HEK293 (cell line): Measurements from ENCODE around the gene TP53BP2.

ENCODE experiments used
- PRDM1 ChIP-seq: fragments of 450-650 bp; formaldehyde crosslinking; IDR thresholded peaks from 2 replicates; pipeline ENCODE4; 2016; ENCODE audit warnings: missing biosample characterization, missing genetic modification characterization
- ZNF274 ChIP-seq, 2 experiments: fragments of 200-500 bp in 1 of 2; fragments of 450-650 bp in 1 of 2; sonication (Bioruptor generic) in 1 of 2; formaldehyde crosslinking in 1 of 2; IDR thresholded peaks; 2 replicates each; pipeline versions ENCODE4 v1.5.1 to v1.6.1; 2014 to 2016; ENCODE audit warnings: borderline replicate concordance in 1 of 2, inconsistent platforms in 1 of 2, low read length in 1 of 2, missing biosample characterization in 1 of 2, missing genetic modification characterization in 1 of 2
- ZNF335 ChIP-seq: fragments of 450-650 bp; formaldehyde crosslinking; conservative IDR thresholded peaks from 2 replicates; pipeline ENCODE4 v1.5.1; 2016; ENCODE audit warnings: missing biosample characterization, missing genetic modification characterization
- ZNF501 ChIP-seq: fragments of 450-650 bp; formaldehyde crosslinking; IDR thresholded peaks from 2 replicates; pipeline ENCODE4 v1.5.1; 2016; ENCODE audit warnings: missing biosample characterization, missing genetic modification characterization
- ZNF560 ChIP-seq: fragments of 450-650 bp; formaldehyde crosslinking; IDR thresholded peaks from 2 replicates; pipeline ENCODE4 v1.5.1; 2017; ENCODE audit warnings: missing biosample characterization, missing genetic modification characterization, borderline replicate concordance
- ZNF677 ChIP-seq: fragments of 450-650 bp; IDR thresholded peaks from 2 replicates; pipeline ENCODE4 v1.5.0; 2018; ENCODE audit warnings: missing biosample characterization, mild to moderate bottlenecking, missing genetic modification characterization, moderate library complexity
- TF ChIP-seq, protein P1 (sequence below): fragments of 450-650 bp; formaldehyde crosslinking; IDR thresholded peaks from 2 replicates; pipeline ENCODE4 v1.5.1; 2016; ENCODE audit warnings: missing biosample characterization, missing genetic modification characterization

DNA sequence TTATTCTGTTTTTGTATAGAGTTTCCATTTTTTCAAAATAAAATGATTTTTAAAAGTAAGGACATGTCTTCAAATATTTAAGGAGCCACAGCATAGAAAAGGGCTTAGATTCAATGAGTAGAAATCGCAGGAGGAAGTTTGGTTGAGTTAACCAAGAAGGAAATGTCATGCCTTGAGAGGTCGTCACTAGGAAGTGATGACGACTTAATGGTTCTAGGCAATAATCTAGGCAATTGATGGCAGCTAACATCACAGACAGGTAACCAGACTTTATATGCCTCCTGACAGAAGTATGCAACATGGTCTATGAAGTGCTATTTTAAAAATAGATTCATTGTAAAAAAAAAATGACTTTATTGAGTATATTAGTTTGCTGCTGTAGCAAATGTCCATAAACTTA is 32.1 kb upstream of the TP53BP2 start:
- TF ChIP-seq, protein P1, sequence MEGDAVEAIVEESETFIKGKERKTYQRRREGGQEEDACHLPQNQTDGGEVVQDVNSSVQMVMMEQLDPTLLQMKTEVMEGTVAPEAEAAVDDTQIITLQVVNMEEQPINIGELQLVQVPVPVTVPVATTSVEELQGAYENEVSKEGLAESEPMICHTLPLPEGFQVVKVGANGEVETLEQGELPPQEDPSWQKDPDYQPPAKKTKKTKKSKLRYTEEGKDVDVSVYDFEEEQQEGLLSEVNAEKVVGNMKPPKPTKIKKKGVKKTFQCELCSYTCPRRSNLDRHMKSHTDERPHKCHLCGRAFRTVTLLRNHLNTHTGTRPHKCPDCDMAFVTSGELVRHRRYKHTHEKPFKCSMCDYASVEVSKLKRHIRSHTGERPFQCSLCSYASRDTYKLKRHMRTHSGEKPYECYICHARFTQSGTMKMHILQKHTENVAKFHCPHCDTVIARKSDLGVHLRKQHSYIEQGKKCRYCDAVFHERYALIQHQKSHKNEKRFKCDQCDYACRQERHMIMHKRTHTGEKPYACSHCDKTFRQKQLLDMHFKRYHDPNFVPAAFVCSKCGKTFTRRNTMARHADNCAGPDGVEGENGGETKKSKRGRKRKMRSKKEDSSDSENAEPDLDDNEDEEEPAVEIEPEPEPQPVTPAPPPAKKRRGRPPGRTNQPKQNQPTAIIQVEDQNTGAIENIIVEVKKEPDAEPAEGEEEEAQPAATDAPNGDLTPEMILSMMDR (tag by site-specific recombination): no peak
- TF ChIP-seq ZNF501 (tag by site-specific recombination): no peak
- no peak for TF ChIP-seq ZNF677 (tag by site-specific recombination)
- no peak for TF ChIP-seq ZNF560
- TF ChIP-seq PRDM1 (tag by site-specific recombination): no peak
- TF ChIP-seq ZNF274 (IDR thresholded peaks at IDR 0.05; ENCODE audit: low read length): no peak
- TF ChIP-seq ZNF274 (tag by site-specific recombination; IDR thresholded peaks at IDR 0.05; ENCODE audit: borderline replicate concordance): no peak
- TF ChIP-seq ZNF335 (tag by site-specific recombination): no peak
